HG02981 (cell line): ENCODE results near the gene NEU4.
"Not testable (repeated sequence)": the region's sequence is repeated elsewhere in the genome, so short reads cannot be mapped to it uniquely, and the experiment has no call there.

Source experiments
- ATAC-seq: cut with Tn5 transposase; IDR thresholded peaks from one replicate; pipeline ENCODE4 v1.9.1; 2021; ENCODE audit warnings: mild to moderate bottlenecking, moderate library complexity; ENCODE audit not compliant: unreplicated experiment

The NEU4 gene, protein sequence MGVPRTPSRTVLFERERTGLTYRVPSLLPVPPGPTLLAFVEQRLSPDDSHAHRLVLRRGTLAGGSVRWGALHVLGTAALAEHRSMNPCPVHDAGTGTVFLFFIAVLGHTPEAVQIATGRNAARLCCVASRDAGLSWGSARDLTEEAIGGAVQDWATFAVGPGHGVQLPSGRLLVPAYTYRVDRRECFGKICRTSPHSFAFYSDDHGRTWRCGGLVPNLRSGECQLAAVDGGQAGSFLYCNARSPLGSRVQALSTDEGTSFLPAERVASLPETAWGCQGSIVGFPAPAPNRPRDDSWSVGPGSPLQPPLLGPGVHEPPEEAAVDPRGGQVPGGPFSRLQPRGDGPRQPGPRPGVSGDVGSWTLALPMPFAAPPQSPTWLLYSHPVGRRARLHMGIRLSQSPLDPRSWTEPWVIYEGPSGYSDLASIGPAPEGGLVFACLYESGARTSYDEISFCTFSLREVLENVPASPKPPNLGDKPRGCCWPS

DNA sequence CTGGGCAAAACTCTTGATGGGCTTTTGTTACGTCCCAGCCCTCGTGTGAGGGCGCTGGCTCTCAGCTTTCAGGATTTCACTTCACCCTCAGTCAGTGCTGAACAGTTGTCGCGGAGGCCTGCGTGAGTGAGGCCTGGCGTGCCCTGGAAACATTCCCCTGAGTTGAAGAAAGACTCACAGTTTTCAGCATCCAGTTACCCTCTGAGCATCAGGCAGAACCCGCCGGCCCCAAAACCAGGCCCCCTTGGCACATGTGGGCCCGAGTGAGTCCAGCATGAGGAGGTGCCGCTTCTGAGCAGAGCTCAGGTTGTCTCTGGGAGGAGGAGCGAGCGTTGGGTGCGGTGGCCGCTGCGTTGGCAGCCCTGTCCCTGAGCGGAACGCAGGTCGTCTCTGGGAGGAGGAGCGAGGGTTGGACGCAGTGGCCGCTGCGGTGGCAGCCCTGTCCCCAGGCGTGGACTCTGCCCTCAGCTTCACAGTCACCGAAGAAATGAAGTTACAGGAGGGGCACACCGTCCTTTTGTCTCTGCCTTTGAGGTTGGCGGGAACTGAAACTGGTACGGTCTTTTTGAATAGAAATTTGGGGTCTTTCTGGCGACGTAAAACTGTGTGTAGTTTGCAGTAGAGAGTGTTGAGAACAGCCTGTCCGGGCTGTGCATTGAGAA lies at the start of gene NEU4:
Gene NEU4, plus strand, starts transcription at position 473 of the 662 bp plus-strand sequence. CDS start 5,292 bp downstream, outside the sequence.
- ATAC-seq, result no peak

DNA sequence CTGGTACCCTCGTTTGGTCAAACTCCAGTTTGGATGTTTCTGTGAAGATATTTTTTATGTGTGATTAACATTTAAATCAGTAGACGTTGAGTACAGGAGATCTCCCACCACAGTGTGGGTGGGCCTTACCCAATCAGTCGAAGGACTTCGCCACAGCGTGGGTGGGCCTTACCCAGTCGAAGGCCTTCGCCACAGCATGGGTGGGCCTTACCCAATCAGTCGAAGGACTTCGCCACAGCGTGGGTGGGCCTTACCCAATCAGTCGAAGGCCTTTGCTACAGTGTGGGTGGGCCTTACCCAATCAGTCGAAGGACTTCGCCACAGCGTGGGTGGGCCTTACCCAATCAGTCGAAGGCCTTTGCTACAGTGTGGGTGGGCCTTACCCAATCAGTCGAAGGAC lies 49.1 kb upstream of the NEU4 start:
- ATAC-seq, result not testable (repeated sequence)

DNA sequence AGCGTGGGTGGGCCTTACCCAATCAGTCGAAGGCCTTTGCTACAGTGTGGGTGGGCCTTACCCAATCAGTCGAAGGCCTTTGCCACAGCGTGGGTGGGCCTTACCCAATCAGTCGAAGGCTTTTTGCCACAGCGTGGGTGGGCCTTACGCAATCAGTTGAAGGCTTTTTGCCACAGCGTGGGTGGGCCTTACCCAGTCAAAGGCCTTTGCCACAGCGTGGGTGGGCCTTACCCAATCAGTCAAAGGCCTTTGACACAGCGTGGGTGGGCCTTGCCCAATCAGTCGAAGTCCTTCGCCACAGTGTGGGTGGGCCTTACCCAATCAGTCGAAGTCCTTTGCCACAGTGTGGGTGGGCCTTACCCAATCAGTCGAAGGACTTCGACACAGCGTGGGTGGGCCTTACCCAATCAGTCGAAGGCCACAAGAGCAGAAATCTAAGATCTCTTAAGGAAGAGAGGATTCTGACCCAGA lies 48.7 kb upstream of the NEU4 start:
- no peak for ATAC-seq

DNA sequence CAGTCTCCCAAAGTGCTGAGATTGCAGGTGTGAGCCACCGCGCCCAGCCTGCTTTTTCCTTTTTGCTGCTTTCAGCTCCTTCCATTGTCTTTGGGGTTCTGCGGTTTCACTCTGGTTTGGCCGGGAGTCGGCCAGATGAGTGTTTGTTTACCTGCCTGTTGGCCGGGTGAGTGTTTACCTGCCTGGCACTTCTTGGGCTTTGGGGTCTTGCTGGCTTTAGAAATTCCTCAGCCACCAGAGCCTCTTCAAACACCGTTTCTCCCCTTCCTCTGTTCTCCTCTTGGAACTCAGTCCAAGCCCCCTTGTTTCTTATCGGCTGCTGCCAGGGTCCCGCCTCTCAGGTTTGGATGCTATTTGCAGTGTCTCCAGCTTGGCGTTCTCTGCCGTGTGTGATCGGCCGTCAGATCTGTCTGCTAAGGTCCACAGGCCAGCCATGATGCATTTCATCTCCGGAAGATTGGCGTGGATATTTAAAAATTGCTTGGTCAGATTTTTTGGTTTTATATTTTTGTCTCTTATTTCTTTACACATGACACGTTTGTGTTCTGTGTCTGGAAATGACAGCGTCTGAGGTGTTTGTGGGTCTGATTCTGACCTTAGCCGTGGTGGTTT lies 46.6 kb upstream of the NEU4 start:
- ATAC-seq, result no peak

DNA sequence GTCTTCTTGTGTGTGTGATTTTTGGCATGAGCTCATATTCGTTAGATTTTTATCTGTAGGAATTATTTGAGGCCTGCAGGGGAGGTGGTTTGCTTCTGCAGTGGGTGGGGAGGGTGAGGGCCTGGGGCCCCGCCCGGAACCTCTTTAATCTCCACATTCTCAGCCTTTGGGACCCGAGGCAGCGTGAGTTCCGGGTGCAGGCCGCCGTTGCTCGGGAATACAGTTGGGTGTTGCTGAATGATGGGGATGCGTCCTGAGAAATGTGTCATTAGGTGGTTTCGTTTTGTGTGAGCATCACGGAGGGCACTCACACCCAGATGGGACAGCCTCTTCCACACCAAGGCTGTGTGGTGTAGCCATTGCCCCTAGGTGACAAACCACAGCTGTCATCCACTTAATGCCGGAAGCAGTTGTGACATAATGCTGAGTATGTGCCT lies 46.0 kb upstream of the NEU4 start:
- ATAC-seq, result no peak

DNA sequence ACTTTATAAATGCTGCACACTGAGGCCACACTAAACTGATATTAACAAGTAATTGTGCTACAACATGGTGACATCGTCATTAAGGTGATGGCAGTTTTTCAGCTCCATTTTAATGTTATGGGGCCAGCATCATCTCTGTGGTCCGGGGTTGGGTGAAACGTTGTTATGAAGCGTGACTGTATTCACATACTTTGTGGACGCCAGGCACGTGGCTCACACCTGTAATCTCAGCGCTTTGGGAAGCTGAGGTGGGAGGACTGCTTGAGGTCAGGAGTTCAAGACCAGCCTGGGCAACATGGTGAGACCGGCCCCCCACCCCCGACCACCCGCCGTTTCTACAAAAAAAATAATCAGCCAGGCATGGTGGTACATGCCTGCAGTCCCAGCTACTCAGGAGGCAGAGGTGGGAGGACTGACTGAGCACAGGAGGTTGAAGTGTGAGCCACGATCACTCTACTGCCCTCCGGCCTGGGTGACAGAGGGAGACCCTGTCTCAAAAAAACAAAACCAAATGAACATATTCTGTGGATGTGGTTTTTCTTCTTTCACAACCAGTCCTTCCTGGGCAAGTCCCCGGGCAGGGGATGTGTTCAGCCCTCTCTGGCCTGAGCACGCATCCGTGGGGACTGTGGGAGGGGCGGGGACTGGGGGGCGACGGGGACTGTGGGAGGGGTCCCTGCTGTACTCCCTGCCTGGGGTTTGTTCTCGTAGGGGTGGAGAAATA lies 45.3 kb upstream of the NEU4 start:
- ATAC-seq, result no peak

DNA sequence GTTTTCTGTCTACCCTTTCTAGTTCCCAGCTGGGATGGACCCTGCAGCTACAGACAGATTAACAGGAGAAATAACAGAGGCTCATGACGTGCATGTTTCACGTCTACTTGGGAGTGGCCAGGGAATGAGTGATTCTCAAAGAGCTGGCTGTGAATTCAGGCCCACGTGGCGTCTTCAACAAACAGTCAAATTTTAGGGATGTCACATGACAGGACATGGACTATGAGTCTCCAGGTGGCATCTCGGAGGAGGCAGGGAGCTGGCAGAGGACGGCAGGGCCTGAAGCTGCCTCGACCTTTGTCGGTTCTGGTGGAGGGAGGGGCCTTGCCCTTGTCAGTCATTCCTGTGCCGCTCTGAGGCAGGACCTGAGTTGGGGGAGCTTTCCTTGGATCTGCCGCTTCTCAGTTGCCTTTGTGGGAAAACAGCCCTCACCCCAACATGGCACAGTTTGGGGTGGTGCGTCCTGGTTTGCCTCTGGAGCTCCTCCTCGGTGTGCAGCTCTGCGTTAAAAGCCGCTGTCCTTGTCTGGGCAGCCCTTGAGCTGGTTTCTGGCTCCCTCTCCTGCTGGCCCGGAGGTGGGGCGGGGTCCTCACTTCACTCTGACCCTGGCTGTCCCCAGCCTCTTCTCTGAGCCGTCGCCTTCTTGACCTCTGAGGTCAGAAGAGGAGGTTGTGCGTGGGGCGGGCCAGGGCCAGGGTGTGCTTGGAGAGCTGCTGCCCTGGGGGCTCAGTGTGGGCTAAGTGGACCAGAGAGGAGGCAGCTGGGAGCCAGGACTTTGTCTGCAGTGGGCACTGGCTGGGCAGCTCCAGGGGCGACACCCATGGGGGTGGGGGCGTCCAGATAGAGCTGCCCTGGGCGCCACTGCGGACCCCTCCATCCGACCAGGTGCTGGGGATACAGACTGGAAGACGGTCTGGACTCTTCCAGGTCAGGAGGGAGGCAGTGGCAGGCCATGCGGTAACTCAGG lies 44.4 kb upstream of the NEU4 start:
- ATAC-seq, result no peak

DNA sequence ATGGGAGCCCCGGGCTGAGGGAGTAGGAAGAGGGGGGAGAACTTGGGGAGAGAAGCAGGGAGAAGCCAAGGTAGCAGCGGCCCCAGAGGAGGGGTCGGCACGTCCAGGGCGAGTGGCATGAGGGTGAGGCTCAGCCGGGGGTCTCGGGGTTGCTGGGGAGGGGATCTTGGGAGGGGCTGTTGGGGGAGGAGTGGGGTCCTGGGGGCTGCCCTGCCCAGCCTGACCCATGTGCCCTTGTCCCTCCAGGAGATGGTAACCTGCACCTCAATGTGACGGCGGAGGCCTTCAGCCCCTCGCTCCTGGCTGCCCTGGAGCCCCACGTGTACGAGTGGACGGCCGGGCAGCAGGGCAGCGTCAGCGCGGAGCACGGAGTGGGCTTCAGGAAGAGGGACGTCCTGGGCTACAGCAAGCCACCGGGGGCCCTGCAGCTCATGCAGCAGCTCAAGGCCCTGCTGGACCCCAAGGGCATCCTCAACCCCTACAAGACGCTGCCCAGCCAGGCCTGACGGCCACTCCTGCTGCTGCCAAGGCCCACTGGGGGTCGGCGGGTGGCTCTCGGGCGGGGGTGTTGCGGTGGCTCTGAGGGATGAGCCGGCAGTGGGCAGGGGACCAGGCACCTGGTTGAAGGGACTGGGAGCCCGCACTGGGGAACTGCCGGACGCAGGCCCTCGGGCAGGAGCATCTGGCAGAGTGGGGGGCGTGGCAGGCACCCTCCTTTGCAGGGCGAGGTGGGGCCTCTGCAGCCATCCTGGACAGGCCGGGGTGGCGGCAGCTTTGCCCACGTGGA lies 41.3 kb upstream of the NEU4 start:
- no peak for ATAC-seq

DNA sequence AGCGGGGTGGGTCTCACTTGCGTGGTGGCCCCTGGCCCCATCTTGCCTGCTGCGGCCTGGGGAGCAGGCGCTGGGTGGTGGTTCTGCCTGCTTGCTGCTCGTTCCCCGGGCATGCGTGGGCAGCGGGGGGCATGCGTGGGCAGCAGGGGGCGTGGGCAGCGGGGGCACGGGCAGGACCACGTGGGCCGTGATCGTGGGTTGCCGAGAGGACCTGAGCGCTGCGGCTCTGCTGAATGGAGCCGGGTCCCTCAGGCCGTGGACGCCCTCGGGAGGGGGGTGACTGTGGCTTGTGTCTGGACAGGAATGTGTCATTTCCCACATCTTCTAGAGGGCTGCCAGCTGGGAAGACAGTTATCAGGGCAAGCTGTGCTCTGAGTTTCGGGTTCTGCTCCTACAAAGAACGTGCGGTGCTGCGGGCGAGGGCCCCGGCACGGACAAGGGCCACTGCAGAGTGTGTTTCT lies 40.7 kb upstream of the NEU4 start:
- no peak for ATAC-seq

DNA sequence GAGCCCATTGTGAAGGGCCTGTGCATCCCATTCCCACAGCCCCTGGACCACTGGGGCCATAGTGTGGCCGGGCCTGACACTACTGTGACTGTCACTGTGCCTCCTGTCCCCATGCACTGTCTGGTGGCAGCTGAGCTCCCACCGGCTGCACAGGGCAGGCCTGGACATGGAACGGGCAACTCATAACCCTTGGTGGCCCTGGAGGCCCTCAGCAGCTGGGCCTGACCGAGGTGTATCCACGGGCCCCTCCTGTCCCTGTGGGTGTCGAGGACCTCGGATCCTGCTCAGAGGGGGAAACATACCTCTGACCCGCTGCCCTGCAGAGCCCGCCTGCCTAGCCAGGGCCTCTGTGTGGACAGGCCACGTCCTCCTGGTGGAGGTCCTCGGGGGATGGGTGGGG lies 40.1 kb upstream of the NEU4 start:
- ATAC-seq, result no peak

DNA sequence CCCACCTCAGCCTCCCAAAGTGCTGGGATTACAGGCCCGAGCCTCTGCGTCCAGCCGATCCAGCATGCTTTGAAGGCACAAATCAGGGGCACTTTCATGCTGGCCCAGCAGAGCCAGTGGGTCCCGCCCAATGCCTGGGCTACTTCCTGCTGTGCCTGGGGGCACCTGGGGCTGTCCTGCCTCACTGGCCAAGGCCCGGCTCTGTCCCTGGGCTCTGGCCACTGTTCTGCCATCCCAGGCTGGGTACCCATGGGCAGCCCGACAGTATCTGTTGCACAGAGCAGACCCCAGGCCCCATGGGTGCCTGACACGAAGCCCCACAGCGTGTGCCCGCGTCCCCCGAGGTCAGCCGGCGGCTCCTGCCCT lies 39.2 kb upstream of the NEU4 start:
- no peak for ATAC-seq

DNA sequence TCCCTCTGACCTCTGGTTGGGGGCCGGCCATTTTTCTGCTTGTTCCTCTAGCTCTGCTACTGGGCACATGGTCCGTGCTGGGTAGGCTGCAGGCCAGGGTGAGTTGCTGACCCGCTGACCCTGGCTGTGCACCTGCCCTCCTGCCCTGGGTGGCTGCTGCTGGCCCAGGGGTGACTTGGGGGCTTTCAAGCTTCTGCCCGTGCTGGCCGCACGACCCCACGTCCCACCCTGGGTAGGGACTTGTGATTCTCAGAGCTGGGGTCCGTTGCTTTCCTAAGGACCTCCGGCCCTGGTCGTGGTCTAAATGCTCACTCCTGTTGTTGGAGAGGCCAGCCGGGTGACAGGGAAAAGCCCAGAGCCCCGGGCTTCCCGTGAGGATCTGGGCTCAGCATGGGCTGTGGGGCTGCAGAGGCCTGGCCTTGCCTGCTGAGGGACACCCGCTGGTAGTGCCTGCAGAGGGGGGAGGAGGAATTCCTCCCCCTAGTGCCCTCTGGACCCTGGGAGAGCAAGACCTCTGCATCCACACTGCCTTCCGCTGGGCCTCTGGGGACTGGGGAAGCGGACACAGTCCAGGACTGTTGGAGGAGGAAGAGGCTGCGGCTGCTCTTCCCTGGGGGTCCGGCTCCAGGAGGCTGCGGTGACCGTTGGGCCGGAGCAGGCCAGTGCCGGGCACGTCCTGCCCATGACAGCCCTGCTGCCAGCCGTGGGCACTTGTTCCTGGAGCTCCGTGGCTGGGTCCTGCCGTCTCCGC lies 38.6 kb upstream of the NEU4 start:
- no peak for ATAC-seq

DNA sequence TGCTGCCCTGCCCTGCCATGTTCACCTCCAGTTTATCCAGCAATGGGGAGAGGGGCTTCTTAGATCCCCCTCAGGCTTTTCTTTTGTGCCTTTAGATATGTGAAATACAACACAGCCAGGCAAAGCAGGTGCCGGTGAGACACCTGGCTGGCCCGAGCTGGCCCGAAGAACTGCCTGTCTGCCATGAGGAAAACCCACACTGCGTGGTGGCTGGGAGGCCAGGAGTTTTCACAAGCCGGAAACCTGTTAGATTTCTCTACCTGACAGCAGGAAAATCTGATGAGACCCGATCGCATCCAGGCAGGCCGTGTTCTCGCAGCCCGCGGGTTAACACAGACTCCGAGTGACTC lies 38.1 kb upstream of the NEU4 start:
- no peak for ATAC-seq

DNA sequence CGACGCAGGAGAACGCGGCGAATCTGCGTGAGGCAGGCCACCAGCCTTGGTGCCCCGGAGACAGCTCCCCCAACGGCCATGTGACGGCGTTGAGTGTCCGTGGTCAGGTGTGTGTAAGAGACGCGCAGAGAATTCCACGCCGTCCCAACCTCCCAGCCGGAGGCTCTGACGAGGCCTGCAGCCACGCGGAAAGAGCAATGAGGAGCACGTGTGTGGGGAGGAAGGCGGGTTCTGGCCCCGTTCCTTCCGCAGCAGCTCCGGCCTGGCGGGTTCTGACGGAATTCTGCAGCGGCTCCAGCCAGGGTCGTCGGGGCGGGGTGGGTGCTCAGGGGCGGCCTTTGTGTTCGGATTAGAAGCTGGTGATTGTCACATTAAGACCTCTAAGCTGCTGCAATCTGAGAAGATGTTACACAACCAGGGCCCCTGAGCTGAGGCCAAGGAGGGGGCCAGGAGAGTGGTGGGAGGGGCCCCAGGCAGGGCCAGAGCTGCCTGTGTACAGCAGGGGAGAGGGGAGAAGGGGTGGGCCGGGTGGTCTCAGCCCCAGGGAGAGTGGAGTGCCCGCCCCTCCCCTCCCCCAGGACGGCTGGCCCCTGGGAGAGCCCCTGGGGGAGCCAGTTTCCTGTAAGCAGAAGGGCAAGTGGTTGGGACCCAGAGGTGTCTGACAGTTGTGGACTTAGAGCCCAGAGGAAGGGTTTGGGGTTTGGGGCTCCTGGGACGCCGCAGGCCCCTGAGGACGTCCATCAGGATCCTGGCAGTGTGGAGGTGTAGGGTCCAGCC lies 37.5 kb upstream of the NEU4 start:
- no peak for ATAC-seq

DNA sequence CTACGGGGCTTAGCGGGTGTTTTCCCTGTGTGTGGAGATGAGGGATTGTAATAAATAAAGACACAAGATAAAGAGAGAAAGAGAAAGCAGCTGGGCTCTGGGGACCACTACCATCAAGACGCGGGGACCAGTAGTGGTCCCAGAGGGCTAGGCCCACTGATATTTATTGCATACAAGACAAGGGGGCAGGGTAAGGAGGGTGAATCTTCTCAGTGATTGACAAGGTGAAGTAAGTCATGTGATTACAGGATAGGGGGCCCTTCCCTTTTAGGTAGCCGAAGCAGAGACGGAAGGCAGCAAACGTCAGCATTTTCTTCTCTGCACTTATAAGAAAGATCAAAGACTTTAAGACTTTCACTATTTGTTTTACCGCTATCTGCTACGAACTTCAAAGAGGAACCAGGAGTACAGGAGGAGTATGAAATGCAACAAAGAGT lies 36.9 kb upstream of the NEU4 start:
- ATAC-seq, result no peak

DNA sequence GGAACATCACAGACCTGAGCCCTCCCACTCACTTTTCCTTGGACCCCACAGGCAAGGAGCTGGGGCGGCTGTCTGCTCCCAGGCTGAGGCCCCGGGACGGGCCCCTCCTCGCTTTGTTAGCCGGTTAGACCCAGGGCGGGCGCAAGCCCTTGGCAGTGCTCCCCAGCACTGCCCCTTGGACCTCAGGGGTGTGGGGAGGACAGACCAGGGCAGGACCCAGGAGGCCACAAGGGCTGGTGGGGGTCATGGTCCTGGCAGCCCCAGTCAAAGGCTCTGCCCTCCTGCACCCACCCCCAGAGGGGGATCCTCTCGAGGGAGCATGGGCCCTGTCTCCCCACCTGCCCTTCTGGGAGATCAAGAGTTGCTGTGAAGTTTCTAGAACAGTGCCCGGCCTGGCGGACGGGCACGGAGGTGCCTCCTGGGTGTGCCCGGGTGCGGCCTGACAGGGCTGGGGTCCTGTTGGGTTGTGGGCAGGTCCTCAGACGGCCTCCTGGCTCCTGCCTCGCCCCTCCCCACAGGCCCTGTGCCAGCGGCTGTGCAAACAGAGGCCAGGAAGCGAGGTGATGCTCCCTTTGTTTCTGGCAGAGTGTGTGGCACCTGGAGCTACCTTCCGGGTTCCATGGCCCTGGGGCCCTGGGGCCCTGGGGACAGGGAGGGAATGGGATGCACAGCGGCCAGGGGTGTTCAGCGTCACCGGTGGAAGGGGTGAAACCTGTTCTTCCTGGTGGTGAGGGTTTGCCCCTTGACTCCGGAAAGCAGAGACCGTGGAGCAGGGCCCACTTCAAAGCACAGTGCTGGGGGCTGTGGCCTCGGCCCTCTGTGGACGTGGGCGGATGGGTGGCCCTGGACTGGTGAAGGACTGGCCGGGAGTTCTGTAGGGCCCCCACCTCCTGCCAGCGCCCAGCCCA lies 35.2 kb upstream of the NEU4 start:
- no peak for ATAC-seq
